Adrenal gland (tissue), 5 donors: Measurements from ENCODE around the gene LBP.

Experiments used
- CTCF ChIP-seq, 6 experiments: fragments of 450-650 bp in 4 of 6; fragments of 200-600 bp in 2 of 6; sonication (generic) in 1 of 6; IDR thresholded peaks; 1 replicate in 5 of 6; 2 replicates in 1 of 6; pipeline versions ENCODE4 v1.5.1 to v1.8.0; 2016 to 2021; ENCODE audit warnings: antibody characterized with exemption in 6 of 6, mild to moderate bottlenecking in 2 of 6, moderate library complexity in 1 of 6
- POLR2A ChIP-seq, 2 donors: fragments of 450-650 bp; IDR thresholded peaks; one replicate each; pipeline ENCODE4 v1.6.1; 2017; ENCODE audit warnings: antibody characterized with exemption in 2 of 2, mild to moderate bottlenecking in 2 of 2, moderate library complexity in 1 of 2
- donor health status: DM: no; HTN: no; CAD: no.

- no peak for TF ChIP-seq CTCF (IDR thresholded peaks at IDR 0.05)
- TF ChIP-seq POLR2A (IDR thresholded peaks at IDR 0.05), result no peak
Observed at GRCh38 chr20:38418509-38419204, 72.4 kb downstream of the LBP start.
